Measurements from ENCODE around the gene NRF1. TPM values are rescaled to one million over a fixed set of nuclear protein-coding genes. Genes with fewer than 3 reads are reported as not detected.
"Not testable (repeated sequence)": the region's sequence is repeated elsewhere in the genome, so short reads cannot be mapped to it uniquely, and the experiment has no call there.

The NRF1 gene
- total RNA-seq, 2 donors from 2014 or later: 22.9 to 26.4 TPM

- no peak overlapping the region for H3K4me3 ChIP-seq (ENCODE audit: low read length)
- Mint-ChIP-seq H3K36me3 (ENCODE audit: low read depth) (no peaks in the 10 kb centered on the region), H3K4me3 (no peak overlapping the region), H3K4me1 (no peaks in the 10 kb centered on the region), H3K9me3 (no peaks in the 10 kb centered on the region), H3K27ac (no peak overlapping the region), H3K27me3 (ENCODE audit: insufficient read depth) (no peaks in the 10 kb centered on the region)
- WGBS, 2 experiments (ENCODE audit: insufficient coverage in 1 of 2, insufficient read length in 1 of 2): 94 to 97% methylated on average over 5 of the region's 5 CpGs
- no peak overlapping the region for H3K9ac ChIP-seq (ENCODE audit: extremely low read depth, low read length, poor library complexity, severe bottlenecking)
- H3K27me3 ChIP-seq (ENCODE audit: control insufficient read depth, insufficient read depth, low read length, poor library complexity, severe bottlenecking): no peaks in the 10 kb centered on the region
- no peak for TF ChIP-seq CTCF (conservative IDR thresholded peaks at IDR 0.05)
- H3K27ac ChIP-seq (ENCODE audit: low read depth, low read length): no peak overlapping the region
- H3K9me3 ChIP-seq (ENCODE audit: control insufficient read depth, low read length): no peaks in the 10 kb centered on the region
- H3K36me3 ChIP-seq (ENCODE audit: control insufficient read depth, insufficient read depth, low read length): no peaks in the 10 kb centered on the region
- no peak for DNase-seq
- no peaks in the 10 kb centered on the region for H3K4me1 ChIP-seq (ENCODE audit: control insufficient read depth, insufficient read depth, low read length)
These were observed 12.3 kb upstream of the NRF1 start for GRCh38 chr7:129599174-129599573.

GRCh38 chr7:129603594-129603993 lies 7.9 kb upstream of the NRF1 start:
- not testable (repeated sequence) for DNase-seq; H3K9ac ChIP-seq (ENCODE audit: extremely low read depth, low read length, poor library complexity, severe bottlenecking); H3K9me3 ChIP-seq (ENCODE audit: control insufficient read depth, low read length); H3K4me1 ChIP-seq (ENCODE audit: control insufficient read depth, insufficient read depth, low read length); H3K9me3 Mint-ChIP-seq; H3K36me3 ChIP-seq (ENCODE audit: control insufficient read depth, insufficient read depth, low read length); H3K36me3 Mint-ChIP-seq (ENCODE audit: low read depth); H3K4me3 ChIP-seq (ENCODE audit: low read length); H3K27ac ChIP-seq (ENCODE audit: low read depth, low read length); H3K27ac Mint-ChIP-seq; H3K4me1 Mint-ChIP-seq; H3K27me3 Mint-ChIP-seq (ENCODE audit: insufficient read depth); H3K27me3 ChIP-seq (ENCODE audit: control insufficient read depth, insufficient read depth, low read length, poor library complexity, severe bottlenecking); H3K4me3 Mint-ChIP-seq
- 87 to 92% methylated on average over 4 to 5 of the region's 5 CpGs for WGBS, 2 experiments (ENCODE audit: insufficient coverage in 1 of 2, insufficient read length in 1 of 2)

GRCh38 chr7:129604021-129604420 lies 7.5 kb upstream of the NRF1 start:
- 98 to 100% methylated on average over 1 to 3 of the region's 3 CpGs for WGBS, 2 experiments (ENCODE audit: insufficient coverage in 1 of 2, insufficient read length in 1 of 2)

DNA sequence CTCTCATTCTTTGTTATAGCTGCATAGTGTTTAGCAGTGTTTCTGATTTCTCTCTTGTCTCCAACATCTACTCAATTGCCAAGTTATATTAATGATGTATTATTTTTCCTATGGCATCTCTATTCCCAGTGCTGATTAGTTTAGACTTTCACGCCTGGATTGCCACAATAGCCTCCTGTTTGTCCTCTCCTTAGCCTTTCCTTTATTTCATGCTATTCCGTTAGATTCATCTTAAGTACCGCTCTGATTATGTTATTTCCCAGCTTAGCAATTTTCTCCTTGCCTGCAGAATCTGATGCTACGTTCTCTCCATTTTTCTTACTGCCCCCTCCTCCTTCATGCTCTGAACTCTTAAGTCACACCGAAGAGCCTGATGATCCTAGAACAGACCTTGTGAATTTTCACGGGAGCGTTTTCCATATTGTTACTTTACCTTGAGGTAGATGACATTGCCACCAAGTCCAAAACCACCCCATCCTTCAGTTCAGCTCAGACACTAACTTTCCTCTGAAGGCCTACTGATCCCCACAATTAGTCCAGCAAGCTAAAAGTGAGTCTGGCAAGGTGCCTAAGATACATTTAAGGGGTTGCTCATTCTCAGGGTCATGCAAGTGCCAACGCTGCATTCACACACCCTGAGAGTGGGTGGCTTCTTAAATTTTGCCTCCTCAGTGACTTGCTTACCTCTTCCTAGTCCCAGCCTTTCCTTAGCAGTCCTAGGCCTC lies 6.6 kb upstream of the NRF1 start:
- TF ChIP-seq CTCF (conservative IDR thresholded peaks at IDR 0.05): no peak
- Mint-ChIP-seq H3K36me3 (ENCODE audit: low read depth) (peaks cover 14% of the 10 kb centered on the region), H3K9me3 (no peaks in the 10 kb centered on the region), H3K27ac (no peak overlapping the region), H3K4me1 (peaks cover 2% of the 10 kb centered on the region), H3K27me3 (ENCODE audit: insufficient read depth) (no peaks in the 10 kb centered on the region), H3K4me3 (no peak overlapping the region)
- H3K27ac ChIP-seq (ENCODE audit: low read depth, low read length): no peak overlapping the region
- no peak overlapping the region for H3K9ac ChIP-seq (ENCODE audit: extremely low read depth, low read length, poor library complexity, severe bottlenecking)
- H3K27me3 ChIP-seq (ENCODE audit: control insufficient read depth, insufficient read depth, low read length, poor library complexity, severe bottlenecking): no peaks in the 10 kb centered on the region
- H3K4me1 ChIP-seq (ENCODE audit: control insufficient read depth, insufficient read depth, low read length): no peaks in the 10 kb centered on the region
- 78 to 85% methylated on average over 5 to 8 of the region's 8 CpGs for WGBS, 2 experiments (ENCODE audit: insufficient coverage in 1 of 2, insufficient read length in 1 of 2)
- DNase-seq: no peak
- peaks cover 20% of the 10 kb centered on the region for H3K36me3 ChIP-seq (ENCODE audit: control insufficient read depth, insufficient read depth, low read length)
- H3K4me3 ChIP-seq (ENCODE audit: low read length): no peak overlapping the region
- H3K9me3 ChIP-seq (ENCODE audit: control insufficient read depth, low read length): no peaks in the 10 kb centered on the region

More at GRCh38 chr7:129604021-129604420, 7.5 kb upstream of the NRF1 start:
- not testable (repeated sequence) for H3K4me1 ChIP-seq (ENCODE audit: control insufficient read depth, insufficient read depth, low read length); DNase-seq; H3K27ac Mint-ChIP-seq; H3K36me3 Mint-ChIP-seq (ENCODE audit: low read depth); H3K9ac ChIP-seq (ENCODE audit: extremely low read depth, low read length, poor library complexity, severe bottlenecking); H3K27me3 ChIP-seq (ENCODE audit: control insufficient read depth, insufficient read depth, low read length, poor library complexity, severe bottlenecking); H3K9me3 ChIP-seq (ENCODE audit: control insufficient read depth, low read length); H3K4me3 Mint-ChIP-seq; H3K27me3 Mint-ChIP-seq (ENCODE audit: insufficient read depth); H3K4me1 Mint-ChIP-seq; H3K4me3 ChIP-seq (ENCODE audit: low read length); H3K27ac ChIP-seq (ENCODE audit: low read depth, low read length); H3K9me3 Mint-ChIP-seq
- H3K36me3 ChIP-seq (ENCODE audit: control insufficient read depth, insufficient read depth, low read length): peaks cover 11% of the 10 kb centered on the region

All from endodermal cell (in vitro differentiated cells).